Measurements from ENCODE around the gene GAREM1.

DNA sequence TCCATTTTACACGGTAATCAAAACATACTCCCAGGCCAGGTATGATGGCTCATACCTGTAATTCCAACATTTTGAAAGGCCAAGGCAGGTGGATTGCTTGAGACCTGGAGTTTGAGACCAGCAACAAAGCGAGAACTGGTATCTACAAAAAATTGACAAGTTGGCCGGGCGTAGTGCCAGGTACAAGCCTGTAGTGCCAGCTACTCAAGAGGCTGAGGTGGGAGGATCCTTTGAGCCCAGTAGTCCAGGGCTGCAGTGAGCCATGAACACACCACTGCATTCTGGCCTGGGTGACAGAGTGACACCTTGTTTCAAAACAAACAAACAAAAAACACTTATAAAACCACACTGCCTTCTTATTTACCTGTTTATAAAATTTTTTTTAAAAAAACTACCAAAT is 80.8 kb downstream of the GAREM1 start:
- TF ChIP-seq, protein P1, sequence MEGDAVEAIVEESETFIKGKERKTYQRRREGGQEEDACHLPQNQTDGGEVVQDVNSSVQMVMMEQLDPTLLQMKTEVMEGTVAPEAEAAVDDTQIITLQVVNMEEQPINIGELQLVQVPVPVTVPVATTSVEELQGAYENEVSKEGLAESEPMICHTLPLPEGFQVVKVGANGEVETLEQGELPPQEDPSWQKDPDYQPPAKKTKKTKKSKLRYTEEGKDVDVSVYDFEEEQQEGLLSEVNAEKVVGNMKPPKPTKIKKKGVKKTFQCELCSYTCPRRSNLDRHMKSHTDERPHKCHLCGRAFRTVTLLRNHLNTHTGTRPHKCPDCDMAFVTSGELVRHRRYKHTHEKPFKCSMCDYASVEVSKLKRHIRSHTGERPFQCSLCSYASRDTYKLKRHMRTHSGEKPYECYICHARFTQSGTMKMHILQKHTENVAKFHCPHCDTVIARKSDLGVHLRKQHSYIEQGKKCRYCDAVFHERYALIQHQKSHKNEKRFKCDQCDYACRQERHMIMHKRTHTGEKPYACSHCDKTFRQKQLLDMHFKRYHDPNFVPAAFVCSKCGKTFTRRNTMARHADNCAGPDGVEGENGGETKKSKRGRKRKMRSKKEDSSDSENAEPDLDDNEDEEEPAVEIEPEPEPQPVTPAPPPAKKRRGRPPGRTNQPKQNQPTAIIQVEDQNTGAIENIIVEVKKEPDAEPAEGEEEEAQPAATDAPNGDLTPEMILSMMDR (IDR thresholded peaks at IDR 0.05) = no peak
- no peak for TF ChIP-seq POLR2A (IDR thresholded peaks at IDR 0.05)
- TF ChIP-seq EP300 (IDR thresholded peaks at IDR 0.05) = no peak

All from upper lobe of left lung (tissue), 4 donors.